ENCODE data around the gene USP15.
A peak's percentile ranks its signal among the peaks of the same experiment; 100 is the strongest.

Gene USP15

DNA sequence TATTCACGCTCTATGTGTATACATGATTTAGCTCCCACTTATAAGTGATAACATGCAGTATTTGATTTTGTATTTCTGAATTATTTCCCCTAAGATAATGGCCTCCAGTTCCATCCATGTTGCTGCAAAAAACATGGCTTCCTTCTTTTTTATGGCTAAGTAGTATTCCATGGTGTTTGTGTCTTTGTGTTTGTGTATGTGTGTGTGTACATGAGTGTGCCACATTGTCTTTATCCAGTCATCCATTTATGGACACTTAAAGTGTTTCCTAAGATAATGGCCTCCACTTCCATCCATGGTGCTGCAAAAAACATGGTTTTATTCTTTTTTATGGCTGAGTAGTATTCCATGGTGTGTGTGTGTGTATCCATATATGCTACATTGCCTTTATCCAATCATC lies 25.1 kb downstream of the USP15 start:
- no peak for DNase-seq

DNA sequence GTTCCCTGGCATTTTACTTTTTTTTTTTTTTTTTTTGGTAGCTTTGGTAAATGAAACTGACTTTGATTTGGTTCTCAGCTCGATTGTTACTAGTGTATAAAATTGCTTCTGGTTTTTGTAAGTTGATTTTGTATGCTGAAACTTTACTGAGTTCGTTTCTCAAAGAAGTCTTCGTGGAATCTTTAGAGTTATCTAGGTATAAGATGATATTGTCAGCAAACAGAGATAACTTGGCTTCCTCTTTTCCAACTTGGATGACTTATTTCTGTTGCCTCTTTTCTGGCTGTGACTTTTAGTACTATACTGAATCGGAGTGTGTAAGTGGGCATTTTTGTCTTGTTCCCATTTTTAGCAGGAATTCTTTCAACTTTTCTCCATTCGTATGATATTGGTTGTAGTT lies 28.1 kb downstream of the USP15 start:
- no peak for DNase-seq

DNA sequence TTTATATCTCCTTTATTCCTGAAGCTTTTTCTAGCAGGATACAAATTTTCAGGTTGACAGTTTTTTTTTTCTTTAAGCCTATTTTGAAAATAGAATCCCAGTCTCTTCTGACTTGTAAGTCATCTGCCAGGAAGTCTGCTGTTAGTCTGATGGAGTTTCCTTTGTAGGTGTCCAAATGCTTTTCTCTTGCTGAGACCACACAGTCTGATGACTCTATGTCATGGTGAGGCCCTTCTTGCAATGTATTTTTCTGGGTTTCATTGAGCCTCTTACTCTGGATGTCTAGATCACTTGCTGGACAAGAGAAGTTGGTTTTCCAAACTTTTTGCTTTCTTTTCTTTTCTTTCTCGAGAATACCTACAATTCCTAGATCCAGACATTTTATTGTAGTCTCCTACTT lies 30.6 kb downstream of the USP15 start:
- DNase-seq = no peak

DNA sequence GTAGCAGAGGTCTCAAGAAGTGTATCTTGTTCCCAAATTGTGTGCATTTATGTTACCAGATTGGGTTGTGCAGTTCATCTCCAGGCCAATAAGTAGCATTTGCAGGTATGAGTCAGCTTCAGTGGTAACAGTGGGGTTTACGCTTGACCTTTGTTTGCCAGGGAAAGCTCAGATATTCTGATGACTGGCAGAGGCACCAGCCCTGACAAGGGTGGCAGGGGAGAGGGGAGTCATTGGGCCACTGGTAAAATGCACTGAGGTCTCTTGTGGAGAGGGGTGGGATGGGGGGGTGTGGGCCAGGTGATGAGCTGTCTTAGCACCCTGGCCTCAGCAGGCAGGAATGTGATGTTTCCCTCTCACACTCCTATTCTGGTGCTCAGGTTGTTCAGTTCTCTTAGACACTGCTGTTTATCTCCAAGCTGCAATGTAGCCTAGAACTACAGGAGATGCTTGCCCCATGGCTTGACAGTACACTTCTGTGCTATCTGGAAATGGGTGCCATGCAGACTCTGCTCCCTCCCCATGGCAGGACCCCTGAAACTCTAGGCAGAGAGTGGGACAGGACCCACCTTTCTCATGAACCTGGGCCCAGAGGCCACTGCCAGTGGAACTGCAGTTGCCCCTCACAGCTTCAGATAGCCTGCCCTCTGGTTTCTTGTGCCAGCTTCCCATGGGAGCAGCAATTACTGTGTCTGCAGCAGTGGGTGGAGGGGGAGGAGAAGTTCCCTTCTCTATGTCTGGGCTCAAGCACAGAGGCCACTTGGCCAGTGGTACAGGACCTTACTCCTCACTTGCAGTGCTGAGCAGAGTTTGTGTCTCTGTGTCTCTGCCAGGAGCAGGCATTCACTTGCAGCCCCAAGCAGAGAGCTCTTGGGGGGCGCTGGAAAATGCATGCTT lies 31.9 kb downstream of the USP15 start:
- DNase-seq = no peak

DNA sequence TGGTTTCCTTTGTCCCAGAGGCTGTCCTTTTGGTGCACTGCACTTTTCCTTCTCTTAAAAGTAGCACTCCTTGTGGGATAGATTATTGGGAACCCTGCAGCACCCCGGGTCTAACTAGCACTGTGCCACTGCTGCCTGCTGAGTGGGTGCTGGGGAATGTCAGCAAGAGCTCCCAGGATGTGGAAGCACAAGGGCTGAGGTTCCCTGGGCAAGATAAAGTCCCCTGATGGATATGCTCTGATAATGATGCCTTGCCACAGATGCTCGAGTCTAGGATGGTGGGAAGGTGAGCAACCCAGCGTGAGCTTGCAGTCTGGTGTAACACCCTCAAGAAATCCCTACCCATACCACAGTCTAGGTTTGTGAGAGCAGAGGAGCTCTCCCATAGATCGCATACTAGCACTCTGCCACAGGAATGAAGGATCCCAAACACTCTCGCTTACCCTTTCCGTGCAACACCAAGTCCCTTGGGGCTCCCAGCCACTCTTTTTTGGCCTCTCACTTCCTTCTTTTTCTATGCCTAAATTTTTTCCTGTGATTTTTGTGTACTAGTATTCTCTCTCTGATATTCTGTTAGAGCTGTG lies 32.6 kb downstream of the USP15 start:
- DNase-seq = no peak

DNA sequence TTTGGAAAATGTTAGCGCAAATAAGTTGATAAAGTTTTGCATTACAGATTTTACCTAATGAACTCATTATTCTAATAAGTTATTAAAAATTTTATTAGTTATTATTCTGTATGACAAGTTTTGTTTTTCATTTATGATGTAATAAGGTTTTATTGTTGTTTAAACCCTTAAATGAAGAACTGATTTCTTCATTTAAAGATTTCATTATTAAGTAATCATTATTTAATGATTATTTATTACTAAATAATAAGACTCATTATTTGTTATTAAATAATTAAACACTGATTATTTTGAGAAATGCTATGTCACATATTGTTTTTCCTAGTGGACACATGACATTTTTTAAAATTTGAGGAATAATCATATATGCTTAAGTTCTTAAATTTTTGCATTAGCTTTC lies 34.2 kb downstream of the USP15 start:
- no peak for DNase-seq

DNA sequence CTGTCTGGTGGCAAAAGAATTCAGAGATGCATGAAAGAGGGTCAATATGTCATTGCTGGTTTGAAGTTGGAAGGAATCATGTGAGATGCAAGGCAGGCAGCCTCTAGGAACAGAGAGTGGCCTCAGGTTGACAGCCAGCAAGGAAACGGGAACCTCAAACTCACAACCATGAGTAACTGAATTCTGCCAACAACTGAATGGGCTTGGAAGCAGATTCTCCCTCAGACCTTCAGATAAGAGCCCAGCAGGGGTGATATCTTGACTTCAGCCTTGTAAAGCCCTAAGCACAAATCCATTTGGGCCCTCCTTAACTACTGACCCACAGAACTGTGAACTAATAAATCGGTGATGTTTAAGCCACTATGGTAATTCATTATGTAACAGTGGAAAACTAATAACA lies 35.8 kb downstream of the USP15 start:
- DNase-seq = no peak

DNA sequence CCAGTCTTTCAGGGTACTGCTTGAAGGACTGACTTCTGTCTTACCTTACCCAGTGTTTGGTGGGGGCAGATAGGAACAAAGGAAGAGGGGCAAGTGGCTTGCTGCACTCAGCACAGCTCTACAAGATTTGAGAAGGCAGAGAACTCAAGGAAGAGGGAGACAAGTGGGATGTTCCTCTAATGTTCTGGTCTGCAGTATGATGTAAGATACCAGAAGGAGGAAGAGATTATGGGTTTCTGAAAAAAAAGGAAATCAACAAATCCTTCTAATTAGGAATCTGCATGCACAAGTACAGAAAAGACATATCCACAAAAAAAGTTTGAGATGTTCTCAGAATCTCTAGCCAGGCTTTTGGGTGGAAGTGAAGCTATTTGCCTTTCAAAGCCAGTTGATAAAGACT lies 37.1 kb downstream of the USP15 start:
- no peak for DNase-seq

DNA sequence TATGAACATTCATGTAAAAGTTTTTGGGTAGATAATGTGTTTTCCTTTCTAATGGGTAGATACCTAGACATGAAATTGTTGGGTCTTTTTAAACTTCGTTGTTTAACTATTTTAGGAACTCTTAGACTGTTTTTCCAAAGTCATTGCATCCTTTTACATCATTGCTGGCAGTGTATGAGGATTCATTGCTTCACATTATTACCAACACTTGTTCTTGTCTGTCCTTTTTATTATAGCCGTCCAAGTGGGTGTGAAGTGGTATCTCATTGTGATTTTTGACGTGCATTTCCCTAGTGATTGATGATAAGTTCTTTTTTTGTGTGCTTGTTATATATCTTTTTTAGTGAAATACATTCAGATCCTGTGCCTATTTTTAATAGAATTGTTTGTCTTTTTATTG lies 39.4 kb downstream of the USP15 start:
- peak; percentile 4 for DNase-seq

DNA sequence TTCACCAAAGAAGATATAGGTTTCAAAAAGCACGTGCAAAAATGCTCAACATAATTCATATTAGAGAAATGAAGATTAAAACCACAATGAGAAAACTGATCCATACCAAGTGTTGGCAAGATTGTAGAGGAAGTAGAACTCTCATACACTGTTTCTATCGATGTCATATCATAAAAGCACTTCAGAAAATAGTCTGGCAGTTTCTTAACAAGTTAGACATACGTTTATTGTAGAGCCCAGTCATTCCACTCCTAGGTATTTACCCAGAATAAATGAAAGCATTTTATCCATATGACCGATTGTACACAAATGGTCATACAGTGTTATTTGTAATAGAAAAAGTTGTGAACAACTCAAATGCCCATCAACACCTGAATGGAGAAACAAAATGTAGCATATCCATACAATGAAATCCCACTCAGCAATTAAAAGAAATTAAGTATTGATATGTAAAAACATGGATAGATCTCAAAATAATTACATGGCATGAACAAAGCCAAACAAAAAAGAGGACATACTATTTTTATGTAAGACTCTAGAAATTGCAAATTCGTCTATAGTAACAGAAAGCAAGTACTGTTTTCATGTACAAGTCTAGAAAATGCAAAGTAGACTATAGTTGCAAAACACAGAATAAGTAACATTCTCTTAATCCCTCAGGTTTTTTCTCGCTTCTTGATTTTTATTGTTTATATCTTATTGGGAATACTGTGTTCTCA lies 41.0 kb downstream of the USP15 start:
- no peak for DNase-seq

DNA sequence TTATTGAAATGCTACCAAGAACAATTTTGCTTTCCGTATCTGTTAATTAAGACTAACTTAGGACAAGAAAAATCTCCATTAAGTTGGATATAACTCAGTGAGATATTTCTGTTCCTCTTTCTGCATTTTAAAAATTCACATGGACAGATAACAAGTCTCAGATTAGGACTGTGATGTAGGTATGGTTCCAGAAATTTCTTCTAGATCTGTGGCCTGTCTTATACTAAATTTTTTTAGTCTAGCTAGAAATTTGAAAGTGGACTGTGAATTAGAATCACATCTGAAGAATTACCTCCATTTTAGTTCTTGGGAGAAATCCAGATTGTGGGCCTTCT lies 41.6 kb downstream of the USP15 start:
- no peak for DNase-seq

DNA sequence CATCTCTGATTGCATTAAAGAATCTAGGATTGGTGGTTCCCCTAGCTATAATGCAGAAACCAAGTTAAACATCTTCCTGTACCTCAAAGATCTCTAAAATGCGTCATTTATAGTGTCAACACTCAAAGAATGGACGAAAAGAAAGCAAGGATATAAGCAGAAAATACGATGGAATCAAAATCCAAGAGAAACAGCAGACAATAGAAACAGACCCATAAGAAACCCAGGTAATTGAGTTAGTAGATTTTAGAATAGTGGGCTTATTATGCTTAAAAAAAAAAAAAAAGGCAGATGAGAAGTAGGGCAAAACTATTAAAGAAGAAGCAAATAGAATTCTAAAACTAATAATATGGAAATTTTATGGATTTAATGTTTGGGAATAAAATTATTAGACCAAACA lies 44.4 kb downstream of the USP15 start:
- no peak for DNase-seq

DNA sequence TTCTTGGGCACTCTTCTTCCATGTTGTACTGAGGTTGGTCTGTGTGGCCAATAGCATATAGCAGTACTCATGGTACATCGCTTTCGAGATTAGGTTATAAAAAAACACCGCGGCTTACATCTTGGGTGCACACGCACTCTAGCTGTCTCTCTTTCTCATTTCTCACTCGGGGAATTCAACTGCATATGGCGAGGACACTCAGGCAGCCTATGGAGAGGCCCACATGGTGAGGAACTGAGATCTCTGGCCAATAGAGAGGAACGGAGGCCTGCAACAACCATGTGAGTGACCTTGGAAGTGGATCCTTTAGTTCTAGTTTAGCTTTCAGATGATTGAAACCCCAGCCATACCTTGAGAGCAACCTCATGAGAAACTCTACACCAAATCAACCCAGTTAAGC lies 45.6 kb downstream of the USP15 start:
- no peak for DNase-seq

DNA sequence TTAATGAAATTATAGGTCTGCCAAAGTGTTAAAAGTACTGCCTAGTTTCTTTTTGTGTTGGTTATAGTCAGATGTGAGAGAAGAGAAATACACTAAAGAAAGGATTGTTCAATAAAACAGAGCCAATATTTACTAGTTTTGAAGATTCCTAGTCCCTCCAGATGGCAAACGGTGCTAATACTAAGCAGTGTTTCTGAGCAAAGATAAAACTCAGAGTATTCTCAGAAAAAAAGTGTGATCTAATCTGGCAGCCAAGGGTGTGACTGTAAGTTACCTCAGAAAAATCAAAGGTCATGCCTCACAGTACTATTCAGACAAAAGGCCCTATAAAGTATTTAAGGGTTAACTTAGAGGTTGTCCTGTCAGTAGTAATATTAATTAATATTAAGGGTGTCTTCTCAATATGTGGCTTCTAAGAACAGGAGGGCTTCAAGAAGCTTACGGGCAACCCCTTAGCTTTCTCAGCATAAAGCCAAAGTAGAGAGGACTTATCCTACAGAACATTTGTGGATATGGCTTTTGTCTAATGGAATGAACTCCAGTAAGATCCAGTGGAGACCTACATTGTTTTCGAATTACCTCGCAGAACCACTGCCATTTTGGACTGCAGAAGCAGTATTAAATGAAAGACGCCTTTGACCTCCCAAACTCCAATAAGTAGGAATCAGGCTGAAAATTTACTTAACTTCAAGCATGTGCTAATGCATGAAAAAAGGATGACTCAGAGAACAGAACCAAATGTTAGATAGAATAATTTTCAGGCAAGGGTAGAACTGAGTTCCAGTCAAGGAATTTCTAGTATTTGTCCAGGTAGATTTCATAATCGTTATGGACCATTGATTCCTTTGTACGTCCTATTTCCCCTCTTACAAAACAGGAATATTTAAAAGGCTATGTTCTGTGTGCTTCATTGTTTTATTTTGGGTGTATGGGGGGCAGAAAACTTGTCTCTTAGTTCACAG lies 46.6 kb downstream of the USP15 start:
- DNase-seq = no peak

DNA sequence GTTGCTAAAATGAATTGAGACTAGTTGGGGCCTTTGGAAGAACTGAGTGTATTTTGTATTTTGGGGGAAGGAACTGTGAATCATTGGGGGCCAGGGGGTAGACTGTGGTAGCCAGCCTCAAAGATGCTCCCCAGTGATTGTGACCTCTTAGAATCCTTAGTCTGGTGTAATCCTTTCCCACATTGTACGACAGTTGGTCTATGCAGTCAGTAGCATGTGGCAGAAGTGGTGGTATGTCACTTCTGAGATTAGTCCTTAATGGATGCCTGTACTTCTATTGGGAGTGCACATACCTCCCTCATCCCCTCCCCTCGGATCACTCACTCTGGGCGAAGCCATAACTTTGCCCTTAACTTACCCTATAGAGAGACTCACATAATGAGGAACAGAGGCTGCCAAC lies 48.0 kb downstream of the USP15 start:
- DNase-seq = no peak

DNA sequence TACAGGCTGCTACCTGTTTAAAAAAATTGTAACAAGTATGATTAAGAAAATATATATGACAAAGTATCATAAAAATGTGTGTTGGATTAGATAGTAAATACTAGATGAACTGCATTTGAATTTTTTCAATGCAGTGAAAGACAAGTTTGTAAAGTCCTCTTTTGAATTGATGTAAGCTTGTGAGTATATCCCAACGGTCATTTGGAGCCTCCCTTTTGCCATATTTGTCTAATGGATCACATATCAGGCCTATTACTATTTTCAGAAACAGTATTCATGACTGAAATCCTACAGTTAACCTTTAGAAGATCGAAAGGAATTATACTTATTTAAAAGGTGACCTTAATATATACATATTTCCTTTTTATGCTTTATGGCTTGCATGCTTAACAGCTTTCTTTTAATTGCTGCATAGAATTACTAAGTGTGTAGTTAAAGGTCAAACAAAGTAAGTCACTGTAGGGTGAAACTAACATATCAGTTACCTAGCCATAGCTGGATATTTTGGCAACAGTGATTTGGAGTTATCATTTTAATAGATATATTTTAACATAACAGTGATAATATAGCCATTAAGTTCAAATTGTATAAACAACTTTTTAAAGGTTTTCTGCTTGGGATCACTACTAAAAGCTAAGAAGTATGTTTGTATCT lies 53.6 kb downstream of the USP15 start:
- no peak for DNase-seq

DNA sequence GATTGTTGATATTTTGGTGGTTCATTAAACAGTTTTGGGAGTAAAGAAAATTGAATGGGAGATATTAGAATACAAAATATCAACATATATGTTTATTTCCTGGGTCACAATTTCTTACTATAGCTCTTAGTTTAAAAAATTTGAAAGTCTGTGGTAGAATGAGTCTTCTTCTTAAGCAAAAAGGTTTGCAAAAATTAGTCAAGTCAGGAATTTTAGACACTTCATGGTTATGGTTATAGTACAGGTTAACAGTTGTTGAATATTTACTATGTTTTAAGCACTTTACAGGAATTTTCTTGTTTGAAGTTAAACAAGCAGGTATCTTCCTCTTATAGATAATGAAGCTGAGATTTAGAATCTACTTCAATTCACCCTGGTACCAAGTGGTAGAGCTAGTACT lies 56.8 kb downstream of the USP15 start:
- DNase-seq = no peak

DNA sequence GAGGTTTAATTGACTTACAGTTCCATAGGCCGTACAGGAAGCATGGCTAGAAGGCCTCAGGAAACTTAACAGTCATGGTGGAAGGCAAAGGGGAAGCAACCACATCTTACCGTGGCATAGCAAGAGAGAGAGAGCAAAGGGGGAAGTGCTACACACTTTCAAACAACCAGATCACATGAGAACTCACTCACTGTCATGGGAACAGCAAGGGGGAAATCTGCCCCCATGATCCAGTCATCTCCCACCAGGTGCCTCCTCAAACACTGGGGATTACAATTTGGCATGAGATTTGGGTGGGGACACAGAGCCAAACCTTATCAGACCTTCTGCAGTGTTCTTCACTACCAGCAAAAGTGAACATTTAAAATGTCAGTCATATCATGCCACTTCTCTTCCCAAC lies 58.9 kb downstream of the USP15 start:
- no peak for DNase-seq

DNA sequence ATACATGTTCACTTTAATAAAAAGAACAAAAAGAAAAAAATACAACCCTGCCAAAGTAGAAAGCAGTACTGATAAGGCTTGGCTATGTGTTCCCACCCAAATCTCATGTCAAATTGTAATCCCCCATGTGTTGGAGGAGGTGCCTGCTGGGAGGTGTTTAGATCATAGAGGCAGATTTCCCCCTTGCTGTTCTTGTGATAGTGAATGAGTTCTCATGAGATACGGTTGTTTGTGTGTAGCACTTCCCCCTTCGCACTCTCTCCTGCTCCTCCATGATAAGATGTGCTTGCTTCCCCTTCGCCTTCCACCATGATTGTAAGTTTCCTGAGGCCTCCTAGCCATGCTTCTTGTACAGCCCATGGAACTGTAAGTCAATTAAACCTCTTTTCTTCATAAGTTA lies 59.9 kb downstream of the USP15 start:
- DNase-seq = no peak

DNA sequence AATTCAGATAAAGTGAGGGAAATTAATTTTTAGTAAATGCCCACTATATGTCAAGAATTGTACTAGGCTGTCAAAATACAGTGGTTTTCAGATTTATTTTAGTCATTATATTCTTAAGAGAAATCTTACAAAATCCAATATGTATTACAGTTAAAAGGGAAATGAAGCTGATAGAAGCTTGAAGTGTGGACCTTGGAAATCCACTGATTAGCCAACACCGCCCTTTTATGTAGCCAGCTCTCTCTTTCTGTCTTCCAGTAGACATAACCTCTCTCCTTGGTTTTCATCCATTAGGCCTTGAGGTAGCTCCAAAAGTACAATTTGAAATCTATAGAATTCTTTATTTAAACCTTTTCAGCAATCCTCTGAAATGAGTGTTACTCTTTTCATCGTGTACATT lies 63.2 kb downstream of the USP15 start:
- no peak for DNase-seq

DNA sequence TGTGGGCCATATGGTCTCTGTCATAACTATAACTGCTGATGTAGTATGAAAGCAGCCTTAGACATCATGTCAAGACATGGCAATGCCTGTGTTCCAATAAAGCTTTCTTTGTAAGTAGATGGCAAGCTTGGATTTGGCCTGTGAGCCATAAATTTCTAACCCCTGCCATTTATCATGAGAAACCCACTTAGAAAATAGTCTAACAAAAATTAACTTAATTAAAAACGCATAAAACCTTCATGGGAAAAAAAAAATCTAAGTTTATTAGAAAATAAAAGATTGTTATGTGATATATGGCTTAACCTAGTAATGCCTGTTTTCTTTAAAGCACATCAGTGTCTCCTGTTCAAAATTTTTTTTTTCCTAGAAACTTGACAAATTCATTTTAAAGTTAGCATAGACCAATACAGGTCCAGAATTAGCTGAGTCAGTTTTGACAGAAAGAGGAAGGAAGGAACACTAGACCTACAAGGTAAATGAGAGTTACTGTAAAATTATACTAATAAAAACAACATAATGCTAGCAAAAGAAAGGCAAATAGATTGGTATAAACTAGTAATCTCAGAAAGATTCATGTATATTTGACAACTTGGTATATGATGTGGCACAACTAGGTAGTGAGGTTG lies 68.2 kb downstream of the USP15 start:
- no peak for DNase-seq

DNA sequence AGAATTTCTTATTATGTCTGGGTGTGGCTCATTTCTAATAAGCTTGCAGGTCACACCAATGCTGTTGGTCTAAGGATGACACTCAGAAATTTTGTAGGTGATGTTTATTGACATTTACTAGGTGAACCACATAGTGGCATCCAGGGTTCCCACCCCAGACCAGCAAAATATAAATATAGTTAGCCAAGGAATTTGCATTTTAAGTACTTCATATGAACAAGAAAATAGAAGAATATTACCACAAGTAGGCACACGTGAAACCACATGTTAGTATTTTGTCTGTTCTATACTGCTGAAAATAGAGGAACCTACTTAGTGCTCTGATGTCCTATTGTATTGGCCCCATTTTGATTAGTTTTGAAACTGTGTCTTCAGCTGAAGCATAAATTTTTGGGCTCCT lies 71.1 kb downstream of the USP15 start:
- no peak for DNase-seq
